Measurements from ENCODE around the gene ARHGAP26. TPM values are rescaled to one million over a fixed set of nuclear protein-coding genes. Genes with fewer than 3 reads are reported as not detected.
"Not testable (repeated sequence)": the region's sequence is repeated elsewhere in the genome, so short reads cannot be mapped to it uniquely, and the experiment has no call there.

The ARHGAP26 gene
- total RNA-seq, 1 experiment from 2014 or later, result 38.3 TPM

GRCh38 chr5:142926549-142926948 lies 156.4 kb downstream of the ARHGAP26 start:
- no peak for DNase-seq (ENCODE audit: low read depth)
- in situ Hi-C loops (cut with HindIII; ENCODE audit: low pct_unique_long_range_greater_than_20kb, low sequenced_read_pairs), result no loop called here

DNA sequence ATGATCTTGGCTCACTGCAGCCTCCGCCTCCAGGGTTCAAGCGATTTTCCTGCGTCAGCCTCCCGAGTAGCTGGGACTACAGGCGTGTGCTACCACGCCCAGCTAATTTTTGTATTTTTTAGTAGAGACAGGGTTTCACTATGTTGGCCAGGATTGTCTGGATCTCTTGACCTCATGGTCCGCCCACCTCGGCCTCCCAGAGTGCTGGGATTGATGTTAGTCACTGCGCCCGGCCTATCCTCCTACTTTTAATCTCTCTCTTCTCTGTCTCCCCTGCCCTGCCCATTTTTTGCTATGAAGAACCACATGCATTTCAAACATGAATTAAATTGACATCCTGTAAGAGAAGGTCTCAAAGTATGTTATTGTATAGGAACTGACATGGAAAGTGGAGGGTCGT lies 158.8 kb downstream of the ARHGAP26 start:
- in situ Hi-C loops (cut with HindIII; ENCODE audit: low pct_unique_long_range_greater_than_20kb, low sequenced_read_pairs); DNase-seq (ENCODE audit: low read depth): not testable (repeated sequence)

GRCh38 chr5:142929587-142929986 lies 159.4 kb downstream of the ARHGAP26 start:
- no peak for DNase-seq (ENCODE audit: low read depth)
- in situ Hi-C loops (cut with HindIII; ENCODE audit: low pct_unique_long_range_greater_than_20kb, low sequenced_read_pairs), result no loop called here

GRCh38 chr5:142930395-142931110 lies 160.4 kb downstream of the ARHGAP26 start:
- in situ Hi-C loops (cut with HindIII; ENCODE audit: low pct_unique_long_range_greater_than_20kb, low sequenced_read_pairs), result no loop called here
- DNase-seq (ENCODE audit: low read depth), result no peak

- in situ Hi-C loops (cut with HindIII; ENCODE audit: low pct_unique_long_range_greater_than_20kb, low sequenced_read_pairs), result no loop called here
Observed at GRCh38 chr5:142931896-142932686, 161.9 kb downstream of the ARHGAP26 start.

DNA sequence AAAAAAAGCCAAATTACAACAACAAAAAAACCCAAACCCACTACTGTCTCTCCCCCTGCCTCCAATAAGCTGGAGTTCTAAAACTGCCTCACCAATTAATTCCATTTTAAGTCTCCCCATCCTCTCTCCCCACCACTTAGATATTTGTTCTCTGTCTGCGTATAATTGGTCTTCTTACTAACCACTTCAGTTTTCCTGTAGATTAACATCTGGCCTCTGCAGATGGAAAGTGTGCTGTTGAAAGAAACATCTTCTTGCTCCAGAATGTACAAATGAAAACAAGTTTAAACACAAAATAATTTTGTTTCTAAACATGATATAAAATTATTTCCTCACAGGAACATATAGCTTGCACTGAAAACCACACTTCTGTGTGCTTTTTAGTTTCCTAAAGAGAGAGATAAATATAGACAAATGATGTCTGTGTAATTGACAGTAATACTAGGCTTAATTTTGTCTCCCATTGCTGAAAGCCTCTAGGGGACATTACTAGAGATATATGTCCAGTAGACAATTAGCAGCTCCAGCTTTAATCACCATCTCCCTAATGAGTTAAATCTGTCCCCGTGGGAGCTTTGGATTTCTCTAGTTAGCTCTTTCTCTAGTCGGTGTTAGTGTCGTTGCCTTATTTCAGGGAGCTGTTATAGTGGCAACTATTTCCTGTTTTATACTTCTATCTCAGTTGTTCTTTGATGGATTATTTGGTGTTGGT lies 164.0 kb downstream of the ARHGAP26 start:
- in situ Hi-C loops (cut with HindIII; ENCODE audit: low pct_unique_long_range_greater_than_20kb, low sequenced_read_pairs), result no loop called here
- no peak for DNase-seq (ENCODE audit: low read depth)

More at GRCh38 chr5:142931896-142932686, 161.9 kb downstream of the ARHGAP26 start:
- no peak for DNase-seq (ENCODE audit: low read depth)

GRCh38 chr5:142935014-142935413 lies 164.8 kb downstream of the ARHGAP26 start:
- in situ Hi-C loops (cut with HindIII; ENCODE audit: low pct_unique_long_range_greater_than_20kb, low sequenced_read_pairs), result no loop called here
- no peak for DNase-seq (ENCODE audit: low read depth)

GRCh38 chr5:142937374-142937773 lies 167.2 kb downstream of the ARHGAP26 start:
- DNase-seq (ENCODE audit: low read depth), result no peak
- in situ Hi-C loops (cut with HindIII; ENCODE audit: low pct_unique_long_range_greater_than_20kb, low sequenced_read_pairs), result no loop called here

DNA sequence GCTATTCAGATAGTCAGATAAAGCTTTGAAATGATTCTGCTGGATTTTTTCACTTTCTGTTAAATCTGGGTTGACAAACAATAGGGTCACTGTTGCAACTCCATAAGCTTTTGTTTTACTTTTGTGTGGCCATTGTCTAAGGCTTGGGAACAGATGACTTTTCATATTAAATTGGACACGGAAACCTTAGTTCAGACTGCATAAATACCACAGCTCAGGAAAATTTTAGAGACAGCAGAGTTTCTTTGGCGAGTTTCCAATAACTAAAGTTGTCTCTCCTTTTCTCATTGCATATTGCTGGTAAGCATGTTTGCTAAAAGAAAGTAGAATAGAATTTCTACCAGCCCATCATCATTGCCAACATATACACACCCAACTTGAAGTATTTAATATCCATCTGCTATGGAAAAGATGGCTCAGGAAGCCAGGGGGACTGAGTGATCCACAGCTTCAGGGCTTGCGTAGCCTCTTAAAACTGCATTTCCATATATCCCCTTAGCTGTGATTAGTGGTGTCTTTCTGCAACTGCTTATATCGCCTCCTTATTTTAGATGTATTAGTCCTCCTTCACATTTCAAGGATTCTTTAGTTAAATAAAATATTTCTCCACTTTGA lies 168.2 kb downstream of the ARHGAP26 start:
- DNase-seq (ENCODE audit: low read depth), result no peak
- in situ Hi-C loops (cut with HindIII; ENCODE audit: low pct_unique_long_range_greater_than_20kb, low sequenced_read_pairs), result no loop called here

- in situ Hi-C loops (cut with HindIII; ENCODE audit: low pct_unique_long_range_greater_than_20kb, low sequenced_read_pairs), result no loop called here
- no peak for DNase-seq (ENCODE audit: low read depth)
Observed at GRCh38 chr5:142939006-142939405, 168.8 kb downstream of the ARHGAP26 start.

- in situ Hi-C loops (cut with HindIII; ENCODE audit: low pct_unique_long_range_greater_than_20kb, low sequenced_read_pairs), result no loop called here
- DNase-seq (ENCODE audit: low read depth), result no peak
Observed at GRCh38 chr5:142939884-142940283, 169.7 kb downstream of the ARHGAP26 start.

GRCh38 chr5:142941245-142941644 lies 171.1 kb downstream of the ARHGAP26 start:
- in situ Hi-C loops (cut with HindIII; ENCODE audit: low pct_unique_long_range_greater_than_20kb, low sequenced_read_pairs), result no loop called here
- no peak for DNase-seq (ENCODE audit: low read depth)

GRCh38 chr5:142942901-142943300 lies 172.7 kb downstream of the ARHGAP26 start:
- DNase-seq (ENCODE audit: low read depth), result no peak

GRCh38 chr5:142944140-142944539 lies 174.0 kb downstream of the ARHGAP26 start:
- in situ Hi-C loops (cut with HindIII; ENCODE audit: low pct_unique_long_range_greater_than_20kb, low sequenced_read_pairs), result no loop called here
- no peak for DNase-seq (ENCODE audit: low read depth)

More at GRCh38 chr5:142942901-142943300, 172.7 kb downstream of the ARHGAP26 start:
- in situ Hi-C loops (cut with HindIII; ENCODE audit: low pct_unique_long_range_greater_than_20kb, low sequenced_read_pairs), result no loop called here

DNA sequence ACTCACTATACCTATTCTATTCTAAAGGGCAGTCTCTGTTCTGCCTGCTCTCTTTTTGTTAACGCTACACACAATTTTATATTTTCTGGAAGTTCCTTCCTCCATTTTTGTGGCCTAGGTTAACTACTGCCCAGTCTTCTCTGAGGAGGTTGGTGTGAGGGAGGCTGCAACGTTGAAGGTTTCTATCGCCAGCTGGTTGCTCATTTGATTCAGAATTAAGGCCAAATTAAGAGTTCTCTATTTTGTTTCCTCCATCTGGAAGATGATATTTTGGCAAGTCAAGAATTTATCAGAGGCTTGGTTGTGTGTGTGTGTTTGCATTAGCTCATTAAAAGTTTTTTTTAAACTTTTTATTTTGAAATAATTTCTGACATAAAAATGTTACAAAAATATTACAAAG lies 175.1 kb downstream of the ARHGAP26 start:
- no peak for DNase-seq (ENCODE audit: low read depth)
- in situ Hi-C loops (cut with HindIII; ENCODE audit: low pct_unique_long_range_greater_than_20kb, low sequenced_read_pairs), result no loop called here

DNA sequence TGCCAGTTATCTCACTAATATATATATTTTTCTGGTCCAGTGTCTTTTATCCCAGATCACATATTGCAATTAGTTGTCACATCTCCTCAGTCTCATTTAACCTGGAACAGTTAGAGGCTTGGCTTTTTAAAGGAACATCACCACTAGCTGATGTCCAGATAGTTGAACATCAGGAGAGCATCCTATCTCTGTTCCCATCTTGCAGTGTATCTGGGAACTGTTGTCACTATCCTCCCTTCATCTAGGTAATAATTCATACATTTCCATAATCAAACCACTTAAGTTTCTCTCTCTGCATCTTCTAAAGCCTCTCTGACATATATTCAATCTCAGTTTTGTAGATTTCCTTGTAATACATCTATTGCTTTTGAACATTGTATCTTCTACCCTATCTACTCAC lies 175.7 kb downstream of the ARHGAP26 start:
- no peak for DNase-seq (ENCODE audit: low read depth)
- in situ Hi-C loops (cut with HindIII; ENCODE audit: low pct_unique_long_range_greater_than_20kb, low sequenced_read_pairs), result no loop called here

DNA sequence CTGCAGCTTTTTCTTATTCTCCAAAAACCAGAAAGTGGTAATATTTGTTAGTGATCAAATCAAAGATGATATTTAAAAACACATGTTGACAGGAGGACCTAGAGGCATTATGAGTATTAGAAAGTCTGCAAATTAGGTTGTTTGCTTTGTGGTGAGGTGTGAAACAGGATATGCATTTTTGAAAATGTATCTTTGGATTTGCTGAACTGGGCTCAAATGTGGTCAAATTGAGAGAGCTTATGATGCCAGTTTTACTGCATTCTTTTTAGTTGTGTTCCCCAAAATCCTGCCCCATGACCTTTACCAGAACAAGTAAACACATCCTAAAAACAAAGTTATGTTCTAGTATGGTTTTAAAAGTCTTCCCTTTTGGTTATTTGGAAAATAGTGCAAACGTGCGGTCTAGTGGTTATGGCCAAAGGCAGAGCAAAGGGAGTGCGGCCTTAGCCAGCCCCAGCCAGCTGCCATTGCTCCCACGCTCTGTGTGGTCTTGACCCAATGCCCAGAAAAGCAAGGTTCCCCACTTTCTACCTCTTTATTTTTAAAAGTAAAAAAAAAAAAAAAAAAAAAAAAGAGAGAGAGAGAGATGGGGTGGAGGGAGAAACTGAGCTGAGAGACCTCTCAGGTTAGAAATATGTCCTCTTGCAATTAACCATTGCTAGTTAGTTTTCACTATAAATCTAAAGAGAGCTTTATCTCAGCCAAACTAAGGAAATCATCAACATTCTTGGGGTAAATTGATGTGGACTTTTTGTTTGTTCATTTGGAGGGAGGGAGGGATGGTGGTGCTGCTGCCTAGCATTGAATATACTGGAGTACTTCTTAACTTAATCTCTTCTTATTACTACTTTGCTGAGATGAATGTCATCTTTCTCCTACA lies 176.6 kb downstream of the ARHGAP26 start:
- no peak for DNase-seq (ENCODE audit: low read depth)
- in situ Hi-C loops (cut with HindIII; ENCODE audit: low pct_unique_long_range_greater_than_20kb, low sequenced_read_pairs), result no loop called here

DNA sequence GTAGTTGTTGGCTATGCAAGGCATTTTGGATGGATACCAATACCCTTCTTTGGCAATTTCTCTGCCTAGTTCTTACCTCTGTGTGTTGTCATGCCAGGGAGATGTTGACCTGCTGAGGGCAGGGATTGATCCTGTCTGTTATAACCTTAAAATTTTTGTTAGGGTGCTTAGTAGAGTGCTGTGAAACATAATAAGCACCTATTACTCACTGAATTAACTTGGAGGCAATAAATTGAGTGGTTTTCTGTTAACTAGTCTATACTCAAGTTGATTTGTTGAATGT lies 177.2 kb downstream of the ARHGAP26 start:
- in situ Hi-C loops (cut with HindIII; ENCODE audit: low pct_unique_long_range_greater_than_20kb, low sequenced_read_pairs), result no loop called here
- no peak for DNase-seq (ENCODE audit: low read depth)

Data from Caki2 (cell line).